Measurements from ENCODE around the gene RSRP1. TPM values are rescaled to one million over a fixed set of nuclear protein-coding genes. Genes with fewer than 3 reads are reported as not detected.
"Not testable (repeated sequence)": the region's sequence is repeated elsewhere in the genome, so short reads cannot be mapped to it uniquely, and the experiment has no call there.

RSRP1 gene
- total RNA-seq = 100 to 1,000 TPM; 116 to 124 TPM
- polyA plus RNA-seq = 47.5 TPM

GRCh38 chr1:25247024-25247828 lies at the start of gene RSRP1:
Gene RSRP1 (minus strand): TSS chr1:25247454. CDS start chr1:25246963, 491 bp downstream.
- peak within 1 kb of the TSS; percentile 98 to 100 (median 99) for H3K27ac Mint-ChIP-seq
- Histone ChIP-seq H3K27ac (ENCODE audit: low read depth, low read length) (peak within 1 kb of the TSS; percentile 99), H3K36me3 (ENCODE audit: insufficient read depth, low read length) (peaks cover 45% of the 10 kb centered on the region), H3K4me3 (ENCODE audit: low read length) (peak within 1 kb of the TSS; percentile 99), H3K9me3 (ENCODE audit: low read length) (no peaks in the 10 kb centered on the region), H3K27me3 (ENCODE audit: insufficient read depth, low read length, poor library complexity, severe bottlenecking) (no peaks in the 10 kb centered on the region), H3K4me1 (ENCODE audit: insufficient read depth, low read length) (peaks cover 44% of the 10 kb centered on the region)
- peak; percentile 99 to 100 (median 100) for DNase-seq
- ChIA-PET POLR2A (interaction anchor here (0.6 to 5.8 kb wide), 11 partner anchors 11 to 573 kb away, joined by 3 to 114 read pairs (median 4); partner anchors contain the start of genes MACO1, MTFR1L and SYF2), CTCF (interaction anchor here (0.7 kb wide), 1 partner anchor 15 kb away, joined by 5 read pairs; the partner anchor contains the start of gene SYF2)
- peaks cover 29 to 55% (median 30%) of the 10 kb centered on the region in 3 donors for H3K36me3 Mint-ChIP-seq
- H3K9me3 Mint-ChIP-seq = peaks cover 0 to 3% (median 2%) of the 10 kb centered on the region in 5 donors
- H3K4me3 Mint-ChIP-seq = peak within 1 kb of the TSS; percentile 94 to 100 (median 99)
- H3K4me1 Mint-ChIP-seq = peaks cover 42 to 56% (median 54%) of the 10 kb centered on the region in 3 donors
- H3K27me3 Mint-ChIP-seq = peaks cover 0 to 12% of the 10 kb centered on the region in 2 donors

- DNase-seq; H3K36me3 ChIP-seq (ENCODE audit: insufficient read depth, low read length); H3K27me3 ChIP-seq (ENCODE audit: insufficient read depth, low read length, poor library complexity, severe bottlenecking); POLR2A ChIA-PET; H3K4me1 Mint-ChIP-seq; H3K27me3 Mint-ChIP-seq; H3K27ac ChIP-seq (ENCODE audit: low read depth, low read length); H3K4me3 Mint-ChIP-seq; H3K9me3 ChIP-seq (ENCODE audit: low read length); H3K4me3 ChIP-seq (ENCODE audit: low read length); H3K9me3 Mint-ChIP-seq; CTCF ChIA-PET; H3K27ac Mint-ChIP-seq; H3K4me1 ChIP-seq (ENCODE audit: insufficient read depth, low read length); H3K36me3 Mint-ChIP-seq: not testable (repeated sequence)
These were observed 49.2 kb upstream of the RSRP1 start for GRCh38 chr1:25296501-25296900.

- H3K4me3 ChIP-seq (ENCODE audit: low read length); H3K4me1 Mint-ChIP-seq; H3K9me3 Mint-ChIP-seq; H3K27me3 Mint-ChIP-seq; H3K36me3 ChIP-seq (ENCODE audit: insufficient read depth, low read length); CTCF ChIA-PET; H3K4me3 Mint-ChIP-seq; H3K36me3 Mint-ChIP-seq; POLR2A ChIA-PET; DNase-seq; H3K27me3 ChIP-seq (ENCODE audit: insufficient read depth, low read length, poor library complexity, severe bottlenecking); H3K4me1 ChIP-seq (ENCODE audit: insufficient read depth, low read length); H3K9me3 ChIP-seq (ENCODE audit: low read length); H3K27ac ChIP-seq (ENCODE audit: low read depth, low read length); H3K27ac Mint-ChIP-seq: not testable (repeated sequence)
These were observed 47.9 kb upstream of the RSRP1 start for GRCh38 chr1:25294889-25295826.

GRCh38 chr1:25293426-25293825 lies 46.2 kb upstream of the RSRP1 start:
- H3K4me1 ChIP-seq (ENCODE audit: insufficient read depth, low read length); H3K4me1 Mint-ChIP-seq; H3K36me3 ChIP-seq (ENCODE audit: insufficient read depth, low read length); CTCF ChIA-PET; POLR2A ChIA-PET; H3K27me3 Mint-ChIP-seq; H3K9me3 ChIP-seq (ENCODE audit: low read length); H3K27ac ChIP-seq (ENCODE audit: low read depth, low read length); H3K9me3 Mint-ChIP-seq; DNase-seq; H3K4me3 ChIP-seq (ENCODE audit: low read length); H3K27ac Mint-ChIP-seq; H3K27me3 ChIP-seq (ENCODE audit: insufficient read depth, low read length, poor library complexity, severe bottlenecking); H3K36me3 Mint-ChIP-seq; H3K4me3 Mint-ChIP-seq: not testable (repeated sequence)

DNA sequence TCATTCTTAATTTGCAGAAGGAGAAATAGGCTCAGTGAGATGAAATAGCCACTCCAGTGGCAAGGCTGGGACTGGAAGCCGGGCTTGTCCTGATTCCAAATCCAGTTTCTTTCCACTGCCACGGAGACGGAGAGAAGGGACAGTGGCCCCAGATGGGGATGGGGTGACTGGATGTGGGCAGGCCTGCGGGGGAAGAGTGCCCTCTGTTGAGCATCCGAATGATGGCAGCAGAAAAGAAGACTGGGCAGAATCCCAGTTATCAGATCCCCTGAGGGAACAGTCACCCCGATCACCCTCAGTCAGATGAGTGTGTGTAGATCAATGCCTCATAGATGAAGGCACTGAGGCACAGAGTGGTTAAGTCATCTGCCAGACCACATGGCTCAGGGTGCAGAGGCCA lies 42.8 kb upstream of the RSRP1 start:
- H3K4me1 ChIP-seq (ENCODE audit: insufficient read depth, low read length); H3K36me3 ChIP-seq (ENCODE audit: insufficient read depth, low read length); POLR2A ChIA-PET; H3K9me3 ChIP-seq (ENCODE audit: low read length); DNase-seq; H3K4me1 Mint-ChIP-seq; H3K4me3 ChIP-seq (ENCODE audit: low read length); CTCF ChIA-PET; H3K27me3 Mint-ChIP-seq; H3K9me3 Mint-ChIP-seq; H3K27me3 ChIP-seq (ENCODE audit: insufficient read depth, low read length, poor library complexity, severe bottlenecking); H3K27ac ChIP-seq (ENCODE audit: low read depth, low read length); H3K27ac Mint-ChIP-seq; H3K36me3 Mint-ChIP-seq; H3K4me3 Mint-ChIP-seq: not testable (repeated sequence)

DNA sequence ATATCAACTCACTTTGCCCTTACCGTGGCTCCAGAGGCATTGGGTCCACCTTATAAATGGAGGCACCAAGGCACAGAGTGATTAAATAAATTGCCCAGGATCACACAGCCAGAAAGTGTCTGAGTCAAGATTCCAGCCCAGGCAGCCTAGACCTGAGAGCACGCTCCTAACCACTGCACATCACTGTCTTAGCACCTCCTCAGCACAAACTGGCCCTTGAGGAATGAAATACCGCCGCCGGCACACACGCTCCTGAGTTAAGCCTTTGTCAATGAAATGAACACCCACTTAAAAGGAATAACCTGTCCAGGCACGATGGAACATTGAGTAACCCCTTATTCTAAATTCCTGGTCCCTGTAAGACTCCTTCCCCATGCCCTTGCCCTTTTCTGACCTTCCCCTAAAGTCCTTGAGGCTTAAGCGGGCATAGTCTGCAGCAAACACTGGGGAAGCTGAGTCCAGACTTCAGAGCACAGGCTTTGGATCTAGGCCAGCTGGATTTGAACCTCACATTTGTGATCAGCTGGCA lies 41.4 kb upstream of the RSRP1 start:
- CTCF ChIA-PET; H3K27me3 ChIP-seq (ENCODE audit: insufficient read depth, low read length, poor library complexity, severe bottlenecking); POLR2A ChIA-PET; H3K36me3 ChIP-seq (ENCODE audit: insufficient read depth, low read length); H3K9me3 ChIP-seq (ENCODE audit: low read length); H3K4me3 ChIP-seq (ENCODE audit: low read length); H3K4me1 Mint-ChIP-seq; H3K27ac Mint-ChIP-seq; H3K9me3 Mint-ChIP-seq; H3K4me3 Mint-ChIP-seq; H3K27me3 Mint-ChIP-seq; H3K36me3 Mint-ChIP-seq; H3K27ac ChIP-seq (ENCODE audit: low read depth, low read length); DNase-seq; H3K4me1 ChIP-seq (ENCODE audit: insufficient read depth, low read length): not testable (repeated sequence)

- H3K27me3 Mint-ChIP-seq; H3K4me1 ChIP-seq (ENCODE audit: insufficient read depth, low read length); H3K4me3 Mint-ChIP-seq; H3K36me3 ChIP-seq (ENCODE audit: insufficient read depth, low read length); DNase-seq; H3K9me3 Mint-ChIP-seq; H3K36me3 Mint-ChIP-seq; H3K4me3 ChIP-seq (ENCODE audit: low read length); CTCF ChIA-PET; H3K9me3 ChIP-seq (ENCODE audit: low read length); POLR2A ChIA-PET; H3K27ac ChIP-seq (ENCODE audit: low read depth, low read length); H3K4me1 Mint-ChIP-seq; H3K27me3 ChIP-seq (ENCODE audit: insufficient read depth, low read length, poor library complexity, severe bottlenecking): not testable (repeated sequence)
- H3K27ac Mint-ChIP-seq = peak overlapping the region in 1 of 8 donors; percentile 56
These were observed 39.9 kb upstream of the RSRP1 start for GRCh38 chr1:25287164-25287563.

GRCh38 chr1:25285862-25286261 lies 38.6 kb upstream of the RSRP1 start:
- H3K9me3 Mint-ChIP-seq; H3K36me3 ChIP-seq (ENCODE audit: insufficient read depth, low read length); H3K27me3 Mint-ChIP-seq; H3K36me3 Mint-ChIP-seq; H3K27me3 ChIP-seq (ENCODE audit: insufficient read depth, low read length, poor library complexity, severe bottlenecking); H3K4me1 Mint-ChIP-seq; H3K9me3 ChIP-seq (ENCODE audit: low read length); DNase-seq; H3K4me3 Mint-ChIP-seq; H3K4me3 ChIP-seq (ENCODE audit: low read length); POLR2A ChIA-PET; H3K27ac ChIP-seq (ENCODE audit: low read depth, low read length); CTCF ChIA-PET; H3K4me1 ChIP-seq (ENCODE audit: insufficient read depth, low read length): not testable (repeated sequence)
- peak overlapping the region in 1 of 8 donors; percentile 29 for H3K27ac Mint-ChIP-seq

All from CD8-positive, alpha-beta memory T cell (primary cell).